Endothelial cell of umbilical vein (primary cell): ENCODE measurements around the gene HPSE2. TPM values are rescaled to one million over a fixed set of nuclear protein-coding genes. Genes with fewer than 3 reads are reported as not detected.

Experiments
- BruUV-seq: library from RNA; stranded (reverse); fragments of 400-500 nt; replicated peaks from 2 replicates; lab custom pipeline; 2021; lab: Mats Ljungman, UMichigan
- CTCF ChIA-PET: fragments of 300-600, 350-600 bp; sonication (Branson Sonifier 250); formaldehyde crosslinking; loops from one replicate; lab custom pipeline; 2021; ENCODE audit warnings: antibody characterized with exemption, inconsistent platforms; lab: Charles Lee
- POLR2A ChIA-PET: fragments of 300-600, 350-600 bp; sonication (Branson Sonifier 250); formaldehyde crosslinking; loops from one replicate; lab custom pipeline; 2021; ENCODE audit warnings: antibody characterized with exemption, inconsistent platforms; lab: Charles Lee
- DNase-seq: peaks from one replicate; pipeline ENCODE4 v3.0.0-alpha.2; 2011; ENCODE audit warnings: low read depth, low spot score
- FAIRE-seq: peaks from 2 replicates; lab custom pipeline; 2011; peaks lifted over from hg19 to GRCh38; lab: Jason Lieb, UNC
- H2AFZ ChIP-seq: 2 replicates; pipeline ENCODE4 v1.6.0; 2012; ENCODE audit warnings: low read depth, low read length, control low read depth, inconsistent platforms
- H3K27ac ChIP-seq: 2 replicates; pipeline ENCODE4 v1.5.1; 2011; ENCODE audit warnings: low read depth, mild to moderate bottlenecking, control low read depth, low read length, moderate library complexity; ENCODE audit not compliant: insufficient read depth
- H3K27me3 ChIP-seq, 2 experiments: 2 replicates each; pipeline versions ENCODE4 v1.6.0 to v1.6.1; 2011; ENCODE audit warnings: low read length in 2 of 2, mixed read lengths in 1 of 2; ENCODE audit not compliant: control insufficient read depth in 2 of 2, insufficient read depth in 2 of 2
- H3K36me3 ChIP-seq, 2 experiments: 2 replicates in 1 of 2; 3 replicates in 1 of 2; pipeline ENCODE4 v1.5.1; 2011; ENCODE audit warnings: low read length in 2 of 2, mild to moderate bottlenecking in 1 of 2, moderate library complexity in 1 of 2; ENCODE audit not compliant: control insufficient read depth in 2 of 2, insufficient read depth in 2 of 2; ENCODE audit errors: extremely low read depth in 1 of 2
- H3K4me1 ChIP-seq: 3 replicates; pipeline ENCODE4 v1.5.1; 2011; ENCODE audit warnings: mild to moderate bottlenecking, low read length; ENCODE audit not compliant: control insufficient read depth, insufficient read depth; ENCODE audit errors: extremely low read depth
- H3K4me2 ChIP-seq: 2 replicates; pipeline ENCODE4 v1.6.1; 2011; ENCODE audit warnings: low read length, control low read depth, mixed read lengths; ENCODE audit not compliant: insufficient read depth
- H3K4me3 ChIP-seq, 3 experiments: fragments of 200-600 bp in 1 of 3; sonication (generic), shearing (Covaris generic) in 1 of 3; replicated peaks in 1 of 3; 2 replicates each; pipeline ENCODE4 v1.5.1; 2011 to 2016; ENCODE audit warnings: control low read depth in 3 of 3, low read length in 3 of 3, mild to moderate bottlenecking in 2 of 3, inconsistent platforms in 1 of 3, low read depth in 1 of 3, moderate library complexity in 1 of 3; ENCODE audit not compliant: insufficient read depth in 1 of 3
- H3K79me2 ChIP-seq: 2 replicates; pipeline ENCODE4 v1.6.0; 2012; ENCODE audit warnings: low read length, inconsistent platforms; ENCODE audit not compliant: control insufficient read depth, insufficient read depth
- H3K9ac ChIP-seq: replicated peaks from 2 replicates; pipeline ENCODE3; 2011; ENCODE audit warnings: low read length, control low read depth; ENCODE audit not compliant: insufficient read depth; ENCODE audit errors: extremely low read depth
- H3K9me1 ChIP-seq: replicated peaks from 3 replicates; pipeline ENCODE4 v1.6.0; 2011; ENCODE audit warnings: mild to moderate bottlenecking, low read length; ENCODE audit not compliant: control insufficient read depth, insufficient read depth; ENCODE audit errors: extremely low read depth
- H3K9me3 ChIP-seq: replicated peaks from 2 replicates; pipeline ENCODE4 v1.5.1; 2012; ENCODE audit warnings: low read length, inconsistent platforms; ENCODE audit not compliant: control insufficient read depth, insufficient read depth
- H4K20me1 ChIP-seq: replicated peaks from 2 replicates; pipeline ENCODE3; 2011; ENCODE audit warnings: mild to moderate bottlenecking, low read length; ENCODE audit not compliant: control insufficient read depth, insufficient read depth; ENCODE audit errors: extremely low read depth
- CTCF ChIP-seq, 2 donors: IDR thresholded peaks; 1 replicate in 1 of 2; 2 replicates in 1 of 2; pipeline ENCODE4 v1.5.1; 2011; ENCODE audit warnings: low read length in 2 of 2, mild to moderate bottlenecking in 2 of 2, moderate library complexity in 2 of 2, control low read depth in 1 of 2, inconsistent platforms in 1 of 2, low read depth in 1 of 2; ENCODE audit not compliant: insufficient read depth in 1 of 2; ENCODE audit errors: extremely low read depth in 1 of 2
- EZH2 ChIP-seq: IDR thresholded peaks from 2 replicates; pipeline ENCODE4 v1.6.1; 2012; ENCODE audit warnings: borderline replicate concordance, low read depth, mild to moderate bottlenecking, moderate library complexity, low read length, inconsistent platforms; ENCODE audit not compliant: severe bottlenecking
- FOS ChIP-seq: IDR thresholded peaks from 2 replicates; pipeline ENCODE4 v1.6.1; 2011; ENCODE audit warnings: mild to moderate bottlenecking, low read length, moderate library complexity, borderline replicate concordance; ENCODE audit not compliant: insufficient read depth
- GATA2 ChIP-seq: IDR thresholded peaks from 2 replicates; pipeline ENCODE4 v1.7.0; 2011; ENCODE audit warnings: low read depth, mild to moderate bottlenecking, moderate library complexity, mixed read lengths, low read length; ENCODE audit not compliant: insufficient read length, insufficient read depth
- JUN ChIP-seq: IDR thresholded peaks from 2 replicates; pipeline ENCODE4 v1.6.1; 2011; ENCODE audit warnings: borderline replicate concordance, low read depth; ENCODE audit not compliant: insufficient read length, insufficient read depth
- MAX ChIP-seq: IDR thresholded peaks from 2 replicates; pipeline ENCODE4 v1.6.1; 2011; ENCODE audit not compliant: insufficient read depth, insufficient read length
- MYC ChIP-seq: IDR thresholded peaks from one replicate; pipeline ENCODE4 v1.6.1; 2011; ENCODE audit warnings: mild to moderate bottlenecking, low read depth, low read length
- POLR2A ChIP-seq: IDR thresholded peaks from 2 replicates; pipeline ENCODE4 v1.6.1; 2012; ENCODE audit warnings: low read depth, mild to moderate bottlenecking, control low read depth, low read length
- POLR2AphosphoS5 ChIP-seq: IDR thresholded peaks from 2 replicates; pipeline ENCODE4 v1.6.1; 2012; ENCODE audit warnings: low read depth, mild to moderate bottlenecking, control low read depth, low read length, moderate library complexity; ENCODE audit not compliant: insufficient read depth
- dilution Hi-C: fragments of 300-500 bp; cut with MboI; formaldehyde crosslinking; loops from one replicate; pipeline ENCODE4 v1.15.0; 2019; ENCODE audit warnings: low sequenced_read_pairs; ENCODE audit not compliant: extremely low pct_ligation_motif_present
- intact Hi-C: fragments of 100-400 bp; cut with micrococcal nuclease; formaldehyde crosslinking; loops from one replicate; pipeline ENCODE4 v1.10.0; 2022
- polyA plus RNA-seq, 4 experiments: library from polyadenylated mRNA; depleted of rRNA in 3 of 4; stranded (reverse) in 3 of 4; unstranded in 1 of 4; fragments of >200 nt; gene quantifications; 2 replicates each; pipeline versions ENCODE4 v1.2.1 to v1.2.3, GENCODE V29; 2011 to 2012; ENCODE audit warnings: missing spikeins in 1 of 4
- total RNA-seq: library from RNA; stranded (reverse); gene quantifications from 2 replicates; pipeline ENCODE4 v1.2.3, GENCODE V29; 2021

Gene HPSE2
- total and polyA plus RNA-seq, 2 donors (not counting 3 experiments of a cell fraction or from before 2014, with no cell fraction given): not detected

GRCh38 chr10:98676895-98677294, 558.8 kb downstream of the HPSE2 start:
- Histone ChIP-seq H2AFZ (no peak overlapping the region), H3K27me3 (no peaks in the 10 kb centered on the region), H3K9ac (no peak overlapping the region), H3K4me3 (no peak overlapping the region), H3K9me3 (no peaks in the 10 kb centered on the region), H3K9me1 (no peaks in the 10 kb centered on the region), H3K79me2 (no peaks in the 10 kb centered on the region), H4K20me1 (no peaks in the 10 kb centered on the region), H3K36me3 (no peaks in the 10 kb centered on the region), H3K4me2 (no peak overlapping the region), H3K27ac (no peak overlapping the region), H3K4me1 (no peaks in the 10 kb centered on the region)
- dilution Hi-C loops (no loop called here), intact Hi-C loops (no loop called here)
- TF ChIP-seq JUN: no peak
- TF ChIP-seq EZH2: no peak
- no peak for TF ChIP-seq POLR2AphosphoS5
- TF ChIP-seq MAX: no peak
- TF ChIP-seq MYC: no peak
- no peak for TF ChIP-seq GATA2
- no peak for TF ChIP-seq POLR2A
- TF ChIP-seq FOS: no peak
- TF ChIP-seq CTCF (IDR thresholded peaks at IDR 0.05; ENCODE audit: extremely low read depth in 1 of 2, insufficient read depth in 1 of 2, low read depth in 1 of 2, low read length in 2 of 2): no peak
- DNase-seq (no peak), FAIRE-seq (no peak)
- ChIA-PET CTCF (interaction anchor here (0.7 kb wide), 1 partner anchor 210 kb away, joined by 5 read pairs; no protein-coding TSS in a partner anchor), POLR2A (no interaction called here)
- BruUV-seq: no TSS peak
